ENCODE results near the gene EEF2KMT. TPM values are rescaled to one million over a fixed set of nuclear protein-coding genes. Genes with fewer than 3 reads are reported as not detected.

EEF2KMT gene
- total and polyA plus RNA-seq, 2 of the 13 experiments (the other 11 are each of a cell fraction or from before 2014, with no cell fraction given), result 10.7 to 26.9 TPM

- peak; percentile 63 for TF ChIP-seq ZSCAN25 (CRISPR knock-in tag; IDR thresholded peaks at IDR 0.05)
- TF ChIP-seq BCL3 (CRISPR knock-in tag; IDR thresholded peaks at IDR 0.05), result peak; percentile 76; the same call in 1 of the 2 replicates
- peak; percentile 50; the same call in 1 of the 2 replicates for TF ChIP-seq AHDC1 (CRISPR knock-in tag; IDR thresholded peaks at IDR 0.05; ENCODE audit: borderline replicate concordance)
- TF ChIP-seq ISX (CRISPR knock-in tag; conservative IDR thresholded peaks at IDR 0.05), result peak; percentile 85; the same call in 1 of the 2 replicates
- TF ChIP-seq ZFP91 (CRISPR knock-in tag; IDR thresholded peaks at IDR 0.05; ENCODE audit: borderline replicate concordance), result peak; percentile 91
- peak; percentile 86; the same call in 1 of the 2 replicates for TF ChIP-seq KLF15 (CRISPR knock-in tag; IDR thresholded peaks at IDR 0.05; ENCODE audit: borderline replicate concordance)
- TF ChIP-seq PPARG (CRISPR knock-in tag; conservative IDR thresholded peaks at IDR 0.05), result 0 out of 2 replicates have a peak, but pooled peaks have one; percentile 21
- TF ChIP-seq NR1H2 (CRISPR knock-in tag; IDR thresholded peaks at IDR 0.05; ENCODE audit: borderline replicate concordance, low read depth), result peak; percentile 89
- TF ChIP-seq SALL2 (CRISPR knock-in tag; IDR thresholded peaks at IDR 0.05), result peak; percentile 97
- peak; percentile 95 for TF ChIP-seq ZFX (CRISPR knock-in tag; IDR thresholded peaks at IDR 0.05; ENCODE audit: low read depth)
These were observed at the start of gene EEF2KMT (continued) for GRCh38 chr16:5097470-5098220.
